Left cardiac atrium (tissue), 2 donors: ENCODE measurements around the gene LETMD1. TPM values are rescaled to one million over a fixed set of nuclear protein-coding genes. Genes with fewer than 3 reads are reported as not detected.

Experiments used
- total RNA-seq, 2 donors: library from RNA; stranded (reverse); fragmentation: NEBNext Ultra II Directional; extraction: Animal tissue kit (Norgen Biotek cat#: 25700); gene quantifications; one replicate each; pipeline ENCODE4 v1.2.1, GENCODE V29; 2021
- donor health status: DM: no; HTN: yes; CAD: no; lungs with severe emphysema.
- donor health status: DM: yes; HTN: yes; CAD: no.

Gene LETMD1
- total RNA-seq, 2 donors from 2014 or later: 23.7 to 26.7 TPM

Other genes with a start within 250 kb of the LETMD1 start
- not detected for gene TMPRSS12, start 205.4 kb upstream of the LETMD1 start, total RNA-seq
- gene HIGD1C, start 95.8 kb upstream of the LETMD1 start, total RNA-seq: not detected
- 10 to 100 TPM; 47.7 to 56.9 TPM for gene SLC11A2, start 21.9 kb upstream of the LETMD1 start, total RNA-seq
- gene CSRNP2, start 35.3 kb downstream of the LETMD1 start, total RNA-seq: 10 to 100 TPM; 18.9 to 22.6 TPM
- gene TFCP2, start 124.8 kb downstream of the LETMD1 start, total RNA-seq: 10 to 100 TPM; 18.1 to 20.5 TPM
- 1 to 10 TPM; 5.8 to 8.3 TPM for gene POU6F1, start 169.7 kb downstream of the LETMD1 start, total RNA-seq
- gene DAZAP2, start 190.5 kb downstream of the LETMD1 start, total RNA-seq: 100 to 1,000 TPM; 127 to 157 TPM
- gene SMAGP, start 222.1 kb downstream of the LETMD1 start, total RNA-seq: 1 to 10 TPM; 5.0 to 6.0 TPM